HG03439 (cell line): ENCODE data around the gene ZFPL1.

Experiments used
- ATAC-seq: cut with Tn5 transposase; IDR thresholded peaks from one replicate; pipeline ENCODE4 v1.9.1; 2021; ENCODE audit warnings: mild to moderate bottlenecking, moderate library complexity; ENCODE audit not compliant: unreplicated experiment

The ZFPL1 gene

GRCh38 chr11:65059959-65060824 is 23.8 kb upstream of the ZFPL1 start:
- no peak for ATAC-seq

- no peak for ATAC-seq
These were observed 23.1 kb upstream of the ZFPL1 start for GRCh38 chr11:65060913-65061408.

GRCh38 chr11:65063532-65063931 is 20.5 kb upstream of the ZFPL1 start:
- no peak for ATAC-seq

- no peak for ATAC-seq
These were observed 19.2 kb upstream of the ZFPL1 start for GRCh38 chr11:65064847-65065240.

GRCh38 chr11:65065851-65066250 is 18.2 kb upstream of the ZFPL1 start:
- ATAC-seq, result no peak

- ATAC-seq, result no peak
These were observed 17.7 kb upstream of the ZFPL1 start for GRCh38 chr11:65066315-65066714.

- ATAC-seq, result no peak
These were observed 17.2 kb upstream of the ZFPL1 start for GRCh38 chr11:65066805-65067291.

- no peak for ATAC-seq
These were observed 16.6 kb upstream of the ZFPL1 start for GRCh38 chr11:65067446-65067845.

GRCh38 chr11:65069217-65069616 is 14.8 kb upstream of the ZFPL1 start:
- no peak for ATAC-seq

- ATAC-seq, result no peak
These were observed 12.0 kb upstream of the ZFPL1 start for GRCh38 chr11:65071907-65072630.

GRCh38 chr11:65072631-65072966 is 11.4 kb upstream of the ZFPL1 start:
- no peak for ATAC-seq

GRCh38 chr11:65077451-65077850 is 6.6 kb upstream of the ZFPL1 start:
- no peak for ATAC-seq

- ATAC-seq, result no peak
These were observed 5.9 kb upstream of the ZFPL1 start for GRCh38 chr11:65078151-65078550.

GRCh38 chr11:65078786-65079342 is 5.2 kb upstream of the ZFPL1 start:
- no peak for ATAC-seq

GRCh38 chr11:65083134-65083833 is 738 bp upstream of the ZFPL1 start:
- ATAC-seq, result peak; percentile 14

GRCh38 chr11:65084598-65085375 is 765 bp downstream of the ZFPL1 start:
- no peak for ATAC-seq

- ATAC-seq, result no peak
These were observed 1.4 kb downstream of the ZFPL1 start for GRCh38 chr11:65085446-65085845.

GRCh38 chr11:65086809-65087208 is 2.8 kb downstream of the ZFPL1 start:
- no peak for ATAC-seq

- no peak for ATAC-seq
These were observed 3.2 kb downstream of the ZFPL1 start for GRCh38 chr11:65087216-65087615.

GRCh38 chr11:65087827-65088226 is 3.8 kb downstream of the ZFPL1 start:
- no peak for ATAC-seq
